AG04449 (cell line): ENCODE results near the gene ISOC1.

Source experiments
- CTCF ChIA-PET: fragments of 350-600 bp; formaldehyde crosslinking; extraction: SDS; loops from one replicate; lab custom pipeline; 2021; ENCODE audit warnings: antibody characterized with exemption; lab: Yijun Ruan, JAX
- POLR2A ChIA-PET: fragments of 400-600, 350-600 bp; formaldehyde crosslinking; extraction: SDS; loops from one replicate; lab custom pipeline; 2020; ENCODE audit warnings: antibody characterized with exemption, inconsistent platforms; lab: Yijun Ruan, JAX
- DNase-seq: peaks from one replicate; pipeline ENCODE4 v3.0.0-alpha.2; 2010; ENCODE audit warnings: low read depth, low spot score
- H3K4me3 ChIP-seq: 2 replicates; pipeline ENCODE4 v1.5.1; 2011; ENCODE audit warnings: low read depth, mild to moderate bottlenecking, control low read depth, low read length
- CTCF ChIP-seq: IDR thresholded peaks from one replicate; pipeline ENCODE4 v1.5.1; 2011; ENCODE audit warnings: mild to moderate bottlenecking, moderate library complexity, low read length, control low read depth, inconsistent platforms; ENCODE audit not compliant: insufficient read depth; ENCODE audit errors: missing control alignments

The ISOC1 gene

DNA sequence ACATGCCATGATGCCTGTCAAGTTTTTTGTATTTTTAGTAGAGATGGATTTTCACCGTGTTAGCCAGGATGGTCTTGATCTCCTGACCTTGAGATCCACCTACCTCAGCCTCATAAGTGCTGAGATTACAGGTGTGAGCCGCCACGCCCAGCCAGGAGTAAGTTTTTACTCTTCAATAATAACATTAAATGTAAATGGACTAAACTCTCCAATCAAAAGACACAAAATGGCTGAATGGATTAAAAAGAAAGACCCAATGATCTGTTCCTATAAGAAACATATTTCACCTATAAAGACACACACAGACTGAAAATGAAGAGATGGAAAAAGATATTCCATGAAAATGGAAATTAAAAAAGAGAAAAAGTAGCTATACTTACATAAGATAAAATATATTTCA lies 37.2 kb upstream of the ISOC1 start:
- ChIA-PET CTCF (no interaction called here), POLR2A (no interaction called here)
- no peak for DNase-seq
- no peak for TF ChIP-seq CTCF
- H3K4me3 ChIP-seq: no peak overlapping the region

DNA sequence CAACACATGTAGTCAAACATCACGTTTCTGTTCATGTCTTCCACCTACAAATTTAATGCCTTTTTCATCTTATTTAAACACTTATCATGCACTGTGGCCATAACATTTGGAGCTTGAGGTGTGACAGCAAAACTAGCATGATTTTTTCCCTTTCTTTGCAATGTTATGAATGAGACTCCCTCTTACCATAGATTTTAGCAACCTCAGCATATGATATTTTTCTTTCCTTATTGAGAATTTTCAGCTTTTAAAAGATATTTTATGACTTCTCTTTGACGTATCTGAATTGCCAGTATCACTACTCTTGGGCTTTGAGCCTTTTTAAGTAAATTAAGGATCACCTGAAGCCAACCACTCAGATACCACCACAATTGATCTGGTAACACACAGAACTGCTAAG lies 32.7 kb upstream of the ISOC1 start:
- CTCF ChIA-PET: no interaction called here
- DNase-seq: no peak
- POLR2A ChIA-PET: no interaction called here
- TF ChIP-seq CTCF: no peak
- no peak overlapping the region for H3K4me3 ChIP-seq

- POLR2A ChIA-PET: no interaction called here
- H3K4me3 ChIP-seq: no peak overlapping the region
- CTCF ChIA-PET: no interaction called here
- TF ChIP-seq CTCF: no peak
- DNase-seq: no peak
Observed at GRCh38 chr5:129063483-129064113, 31.0 kb upstream of the ISOC1 start.

- TF ChIP-seq CTCF: no peak
- no peak overlapping the region for H3K4me3 ChIP-seq
- DNase-seq: no peak
- POLR2A ChIA-PET: no interaction called here
- CTCF ChIA-PET: no interaction called here
Observed at GRCh38 chr5:129065721-129066120, 28.8 kb upstream of the ISOC1 start.

DNA sequence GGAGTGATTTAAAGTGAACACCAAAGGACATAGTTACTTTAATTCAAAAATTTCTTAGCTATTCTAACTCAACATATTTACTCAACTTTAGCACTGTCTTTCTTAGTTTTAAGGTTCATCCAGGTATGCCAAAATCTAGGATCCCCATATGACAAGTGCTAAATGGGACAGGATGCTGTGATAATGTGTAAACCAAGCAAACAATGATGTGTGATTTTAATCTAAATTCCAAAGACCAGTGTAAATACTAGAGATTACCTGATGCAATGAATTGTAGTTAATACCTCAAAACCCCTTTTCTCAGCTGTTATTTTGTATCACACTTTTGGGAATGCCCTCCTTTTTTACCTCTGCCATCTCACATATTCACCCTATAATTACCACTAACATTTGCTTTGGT lies 26.8 kb upstream of the ISOC1 start:
- TF ChIP-seq CTCF: no peak
- no peak overlapping the region for H3K4me3 ChIP-seq
- DNase-seq: no peak
- CTCF ChIA-PET: no interaction called here
- POLR2A ChIA-PET: no interaction called here

DNA sequence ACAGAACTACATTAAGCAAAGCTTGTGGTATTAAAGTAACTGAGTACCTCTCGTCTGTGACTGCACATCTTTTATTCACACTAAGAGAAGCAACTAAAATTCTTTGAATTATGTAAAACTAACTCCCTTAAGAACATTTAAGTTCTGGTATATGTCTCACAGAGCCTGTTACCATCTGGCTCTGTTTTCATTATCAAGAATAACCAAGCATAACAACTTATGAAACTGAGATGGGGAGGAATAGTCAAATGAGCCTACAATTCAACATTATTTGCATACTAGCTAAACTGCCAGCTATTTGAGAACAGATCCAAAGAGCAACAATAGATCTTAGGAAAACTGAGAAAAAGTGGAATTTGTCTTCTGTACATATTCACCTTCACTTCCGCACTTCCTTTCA lies 25.3 kb upstream of the ISOC1 start:
- CTCF ChIA-PET: no interaction called here
- no peak for TF ChIP-seq CTCF

More for the DNA sequence above, 25.3 kb upstream of the ISOC1 start:
- no peak for DNase-seq
- H3K4me3 ChIP-seq: no peak overlapping the region
- POLR2A ChIA-PET: no interaction called here
